ENCODE data around the gene ATG9A.

ATG9A gene

DNA sequence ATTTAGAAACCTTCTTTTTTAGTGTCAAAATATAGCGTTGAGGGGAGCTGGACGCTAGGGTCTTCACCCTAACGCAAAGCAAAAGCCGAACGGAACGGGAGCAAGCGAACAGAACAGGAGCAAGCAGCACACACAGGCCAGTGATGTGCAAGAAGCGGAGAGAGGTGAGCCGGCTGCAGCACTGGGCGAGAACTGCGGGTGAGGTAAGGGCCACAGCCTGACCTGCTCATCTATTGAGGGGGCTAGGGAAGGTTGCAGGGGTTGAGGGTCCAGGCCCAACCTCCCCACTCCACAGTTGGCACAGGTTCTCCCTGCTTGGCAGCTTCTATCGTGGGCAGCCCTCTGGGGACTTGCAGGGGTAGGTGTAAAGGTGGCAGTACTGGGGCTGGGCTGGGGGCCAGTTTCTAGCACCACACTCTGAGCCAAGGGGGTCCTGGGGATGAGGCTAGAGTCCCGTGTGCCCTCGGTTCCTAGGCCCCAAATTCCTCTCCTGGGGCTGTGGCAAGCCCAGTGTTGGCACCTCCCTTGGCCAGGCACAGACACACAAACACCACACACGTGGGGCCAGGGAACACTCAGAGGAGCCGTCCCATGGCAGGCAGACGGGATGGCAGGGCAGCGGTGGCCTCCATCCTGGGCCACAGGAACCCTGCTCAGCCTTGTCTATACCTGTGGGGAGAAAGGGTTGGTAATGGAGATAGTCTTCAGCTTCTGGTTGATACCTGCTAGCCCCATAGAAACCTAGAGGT, 9.5 kb downstream of the ATG9A start:
- FAIRE-seq, result no peak

DNA sequence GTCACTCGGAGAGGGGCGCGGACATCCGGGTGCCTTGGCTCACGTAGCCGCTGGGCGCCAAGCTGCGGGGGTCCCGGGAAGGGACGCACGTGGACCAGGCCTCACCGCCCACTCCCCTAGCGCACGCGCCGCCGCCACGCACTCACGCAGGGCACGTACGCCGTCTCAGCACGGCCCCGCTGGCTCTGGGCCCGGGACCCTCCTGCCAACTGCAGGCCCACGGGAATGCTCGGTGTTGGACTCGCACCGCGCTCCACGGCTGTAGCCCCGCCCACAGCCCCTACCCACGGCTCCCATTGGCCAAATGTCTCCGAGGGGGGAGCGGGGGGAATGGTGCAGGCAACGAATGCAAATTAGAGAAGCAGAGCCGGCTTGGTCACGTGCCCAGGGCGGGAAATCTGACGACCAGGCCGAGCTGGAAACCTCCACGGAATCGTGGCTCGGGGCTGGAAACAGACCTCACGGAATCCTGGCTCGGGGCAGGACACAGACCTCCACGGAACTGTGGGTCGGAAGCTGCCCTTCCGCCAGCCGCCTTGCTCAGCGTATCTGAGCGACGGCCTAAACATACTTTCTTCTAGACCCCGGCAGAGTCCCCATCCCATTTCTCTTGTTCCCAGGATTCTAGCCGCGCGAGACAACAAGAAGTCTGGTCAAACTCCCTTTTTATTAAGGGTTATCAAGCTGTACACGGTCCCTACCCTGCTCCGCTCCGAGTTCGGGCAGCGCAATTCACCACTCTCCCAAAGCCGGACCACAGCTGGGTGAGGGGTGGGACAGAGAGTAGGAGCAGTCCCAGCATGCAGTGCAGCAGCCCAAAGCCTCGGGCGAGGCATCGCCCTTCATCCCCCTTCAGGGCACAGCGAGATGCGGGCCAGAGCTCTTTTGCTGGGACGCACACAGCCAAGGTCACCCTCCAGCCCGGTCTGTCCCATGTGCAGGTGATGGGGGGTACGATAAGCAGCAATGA, 10.4 kb downstream of the ATG9A start, which contains the start of gene ABCB6:
Gene ABCB6, minus strand, starts transcription at position 227 of the 970 bp plus-strand sequence. CDS start 285 bp downstream, outside the sequence.
- FAIRE-seq, result peak; percentile 74

DNA sequence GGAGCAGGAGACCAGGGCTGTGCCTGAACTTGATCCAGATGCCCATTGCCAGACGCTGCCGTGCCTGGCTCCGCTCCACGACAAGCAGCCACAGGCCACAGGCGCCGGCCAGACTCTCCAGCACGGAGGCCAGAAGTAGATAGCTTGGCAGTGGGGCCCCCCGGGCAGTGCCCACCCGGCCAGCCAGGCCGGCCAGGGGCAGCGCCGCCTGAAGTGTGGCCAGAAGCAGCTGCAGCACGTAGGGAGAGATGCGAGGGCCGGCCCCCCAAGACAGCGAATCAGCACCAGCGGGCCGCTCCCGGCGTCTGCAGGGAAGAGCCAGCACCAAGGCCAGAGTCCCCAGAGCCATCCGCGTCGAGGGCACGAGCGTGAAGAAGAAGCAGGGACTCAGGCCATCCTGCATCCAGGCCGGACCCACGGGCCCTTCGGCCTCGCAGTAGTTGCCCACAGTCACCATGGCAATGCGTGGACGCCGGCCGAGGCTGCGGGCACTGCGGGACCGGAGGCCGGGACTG, 11.2 kb downstream of the ATG9A start:
- FAIRE-seq, result no peak

- no peak for FAIRE-seq
Measured at GRCh38 chr2:219216535-219216915, 12.9 kb downstream of the ATG9A start.

GRCh38 chr2:219215871-219216534, 13.4 kb downstream of the ATG9A start:
- no peak for FAIRE-seq

GRCh38 chr2:219214786-219215185, 14.7 kb downstream of the ATG9A start:
- no peak for FAIRE-seq

- FAIRE-seq, result no peak
Measured at GRCh38 chr2:219214141-219214540, 15.3 kb downstream of the ATG9A start.

GRCh38 chr2:219213486-219214071, 15.9 kb downstream of the ATG9A start:
- FAIRE-seq, result no peak

DNA sequence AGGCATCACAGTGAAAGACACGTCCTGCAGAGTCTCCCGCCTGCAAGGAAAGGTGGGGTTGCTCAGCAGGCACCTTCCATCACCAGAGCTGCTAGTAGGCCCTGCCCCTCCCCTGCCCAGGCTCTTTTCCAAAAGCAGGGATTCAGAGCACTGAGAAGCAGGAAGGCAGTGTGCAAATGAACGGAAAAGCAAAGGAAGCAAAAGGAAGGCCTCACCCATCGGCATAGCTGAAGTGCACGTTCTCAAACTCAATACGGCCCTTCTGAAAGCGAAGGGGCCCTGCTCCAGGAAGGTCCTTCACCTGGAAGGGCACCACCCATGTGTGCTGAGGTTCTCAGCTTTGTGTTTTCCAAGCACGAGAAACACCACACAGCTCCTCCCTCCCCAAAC, 16.4 kb downstream of the ATG9A start:
- no peak for FAIRE-seq

DNA sequence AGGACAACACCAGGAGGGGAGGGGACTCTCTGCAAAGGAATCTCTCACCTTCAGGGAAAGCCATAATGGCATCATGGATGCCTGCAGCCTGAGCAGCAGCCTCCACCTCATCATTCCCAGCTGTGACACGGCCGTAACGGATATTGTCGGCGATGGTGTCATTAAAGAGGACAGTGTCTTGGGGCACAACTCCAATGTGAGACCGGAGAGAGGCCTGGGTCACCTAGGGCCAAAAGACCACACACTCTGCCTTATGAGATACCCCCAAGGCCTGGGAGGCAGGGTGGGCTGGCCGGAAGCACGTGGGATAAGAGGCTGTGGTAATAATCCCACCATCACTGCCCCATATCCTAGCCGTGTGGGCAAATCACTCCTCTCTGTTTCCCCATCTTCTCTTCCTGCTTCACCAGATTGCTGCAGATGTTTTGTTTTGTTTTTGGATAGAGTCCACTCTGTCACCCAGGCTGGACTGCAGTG, 18.5 kb downstream of the ATG9A start:
- FAIRE-seq, result no peak

- FAIRE-seq, result no peak
Measured at GRCh38 chr2:219210196-219210885, 19.1 kb downstream of the ATG9A start.

DNA sequence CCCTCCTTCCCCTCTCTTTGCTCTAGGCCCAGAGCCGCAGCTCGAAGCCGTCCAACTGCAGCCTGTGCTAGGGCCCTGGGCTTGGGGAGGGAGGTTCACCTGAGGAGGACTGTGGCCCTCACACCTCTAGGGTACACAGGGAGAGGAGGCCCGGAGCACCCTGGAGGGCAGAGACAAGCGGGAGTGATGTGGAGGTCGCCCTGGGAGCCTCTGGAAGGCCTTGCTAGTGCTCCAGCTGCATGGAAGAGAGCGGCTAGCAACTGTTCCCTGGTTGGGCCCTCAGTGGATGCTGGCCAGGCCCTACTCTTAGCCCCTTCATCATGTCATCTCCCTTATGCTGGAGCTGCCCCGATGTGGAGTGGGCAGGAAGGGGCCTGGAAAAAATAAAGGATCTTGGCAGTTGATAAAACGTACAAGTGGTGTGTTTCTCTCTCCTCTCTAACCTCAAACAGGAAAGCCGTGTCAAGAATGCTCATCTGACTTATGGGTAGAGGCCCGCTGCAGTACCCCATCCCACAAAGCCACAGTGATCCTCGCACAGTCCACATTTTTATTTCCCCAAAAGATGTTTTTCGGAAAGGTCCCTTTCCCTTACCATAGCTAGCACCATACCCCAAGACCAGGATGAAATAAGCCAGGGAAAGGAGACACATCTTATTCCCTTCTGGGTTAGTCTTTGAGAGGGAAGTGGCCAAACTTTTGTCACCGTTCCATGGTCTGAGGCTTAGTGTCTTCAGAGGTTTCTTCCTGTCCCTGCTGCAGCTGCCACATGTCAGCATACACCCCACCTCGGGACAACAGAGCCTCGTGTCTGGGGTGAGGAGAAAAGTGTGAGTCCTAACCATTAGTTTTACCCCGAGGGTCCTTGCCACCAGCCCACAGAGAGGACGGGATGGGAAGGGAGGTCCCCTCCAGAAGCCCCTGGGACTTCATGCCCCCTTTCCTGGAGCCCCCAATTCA, 19.9 kb downstream of the ATG9A start:
- no peak for FAIRE-seq

- no peak for FAIRE-seq
Measured at GRCh38 chr2:219207884-219208740, 21.3 kb downstream of the ATG9A start.

DNA sequence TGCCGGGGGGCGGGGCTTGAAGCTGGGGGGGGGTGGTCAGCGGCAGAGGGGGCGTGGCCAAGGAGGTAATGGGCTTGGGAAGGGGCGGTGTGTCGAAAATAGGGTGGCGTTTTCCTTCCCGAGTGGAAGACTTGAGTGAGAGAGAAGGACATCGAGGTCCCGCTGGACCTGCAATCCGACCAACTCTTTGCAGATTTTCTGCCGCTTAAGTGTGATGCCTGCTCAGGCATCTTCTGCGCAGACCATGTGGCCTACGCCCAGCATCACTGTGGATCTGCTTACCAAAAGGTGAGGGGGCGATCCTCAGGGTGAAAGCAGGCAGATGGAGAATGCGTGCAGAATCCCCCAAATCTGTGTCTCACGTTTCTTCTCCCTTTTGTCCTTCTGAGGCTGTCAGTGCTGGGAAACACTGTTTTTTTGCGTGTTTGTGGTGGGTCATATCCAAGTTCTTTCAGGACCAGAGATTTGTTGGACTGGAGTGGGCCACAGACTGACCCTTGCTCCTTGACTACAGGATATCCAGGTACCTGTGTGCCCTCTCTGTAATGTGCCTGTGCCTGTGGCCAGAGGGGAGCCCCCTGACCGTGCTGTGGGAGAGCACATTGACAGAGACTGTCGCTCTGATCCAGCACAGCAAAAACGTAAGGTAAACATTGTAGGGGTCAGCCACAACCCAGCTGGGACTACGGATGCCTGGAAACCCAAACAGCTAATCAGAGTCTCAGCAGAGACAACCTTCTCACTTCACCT, 22.1 kb downstream of the ATG9A start:
- FAIRE-seq, result no peak

DNA sequence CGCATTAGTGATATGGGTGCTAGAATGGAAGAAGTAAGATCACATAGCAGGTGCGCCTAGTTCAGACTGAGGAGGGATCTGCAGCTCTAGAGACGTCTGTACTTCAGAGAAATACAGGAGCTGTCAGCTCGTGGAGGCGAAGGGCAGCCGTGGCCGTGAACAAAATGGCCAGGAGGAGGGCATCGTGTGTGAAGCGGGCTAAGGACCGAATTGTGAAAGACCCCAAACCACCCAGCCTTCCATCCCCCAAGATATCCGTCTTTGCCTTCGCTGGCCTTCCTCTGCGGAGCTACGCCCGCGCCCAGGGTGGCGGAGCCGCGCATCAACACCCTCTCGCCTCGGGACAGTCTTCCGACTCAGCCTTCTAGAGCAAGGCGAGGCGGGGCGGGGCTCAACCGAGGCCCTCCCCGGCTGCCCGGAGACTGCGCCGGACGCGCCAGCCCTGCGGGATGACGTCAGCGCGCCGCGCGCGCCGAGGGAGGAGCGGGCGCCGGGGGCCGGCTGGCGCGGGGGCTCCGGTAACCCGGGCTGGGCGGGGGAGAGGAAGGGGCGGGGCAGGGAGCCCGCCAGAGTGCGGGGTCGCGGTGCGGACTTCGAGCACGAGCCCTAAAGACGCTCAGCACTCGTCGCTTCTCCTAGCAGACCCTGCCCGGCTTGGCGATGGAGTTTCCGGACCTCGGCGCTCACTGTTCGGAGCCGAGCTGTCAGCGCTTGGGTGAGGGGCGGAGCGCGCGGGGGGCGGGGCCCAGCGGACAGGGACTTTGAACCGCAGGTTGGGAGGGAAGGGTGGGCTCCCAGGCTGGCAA, 22.9 kb downstream of the ATG9A start, which contains the start of gene ZFAND2B:
Gene ZFAND2B, plus strand, starts transcription at position 455 of the 806 bp plus-strand sequence. Its CDS starts 206 bp downstream, at position 661.
- no peak for FAIRE-seq

- FAIRE-seq, result no peak
Measured at GRCh38 chr2:219205981-219206327, 23.5 kb downstream of the ATG9A start.

GRCh38 chr2:219205165-219205538, 24.3 kb downstream of the ATG9A start:
- no peak for FAIRE-seq
